ENCODE data around the gene EHBP1L1. TPM values are rescaled to one million over a fixed set of nuclear protein-coding genes. Genes with fewer than 3 reads are reported as not detected.

The EHBP1L1 gene
- total and polyA plus RNA-seq, 2 of the 13 experiments (the other 11 are each of a cell fraction or from before 2014, with no cell fraction given) = 8.3 to 10.6 TPM

DNA sequence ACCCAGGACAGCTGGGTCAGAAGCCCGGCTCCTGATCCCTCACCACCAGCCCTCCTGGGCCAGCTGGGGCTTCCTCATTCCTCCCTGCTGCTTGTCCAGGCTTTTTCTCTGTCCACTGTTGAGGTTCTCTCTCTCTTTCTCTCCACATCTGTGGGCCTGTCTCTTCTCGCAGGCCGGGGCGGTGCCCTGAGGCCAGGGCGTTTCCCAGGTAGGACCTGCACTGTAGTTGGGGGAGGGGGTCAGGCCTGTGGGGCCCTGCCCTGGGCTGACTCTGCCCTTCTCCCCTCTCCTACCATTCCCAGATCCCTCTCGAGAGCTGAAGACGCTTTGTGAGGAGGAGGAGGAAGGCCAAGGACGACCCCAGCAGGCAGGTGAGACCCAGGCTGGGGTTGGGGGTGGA lies 4.9 kb downstream of the EHBP1L1 start:
- Histone ChIP-seq H3K9ac (ENCODE audit: insufficient read depth, low read depth, low read length) (no peak overlapping the region), H2AFZ (ENCODE audit: low read length) (no peak overlapping the region), H3K27me3 (ENCODE audit: control insufficient read depth in 1 of 2, insufficient read depth in 2 of 2, low read length in 2 of 2) (no peaks in the 10 kb centered on the region), H3K36me3 (replicated peaks in 1 of 2; ENCODE audit: control insufficient read depth in 1 of 2, insufficient read depth in 2 of 2, low read length in 2 of 2) (0 out of 5 replicates have a peak, but pooled peaks cover 0 to 4% of the 10 kb centered on the region in 2 experiments), H3K4me1 (ENCODE audit: insufficient read depth, low read length) (peaks cover 42% of the 10 kb centered on the region), H3K4me3 (replicated peaks in 1 of 3; ENCODE audit: insufficient read depth in 1 of 3, low read depth in 2 of 3, low read length in 3 of 3) (no peak overlapping the region), H3K9me3 (ENCODE audit: low read length) (no peaks in the 10 kb centered on the region), H4K20me1 (ENCODE audit: insufficient read depth, low read length) (no peaks in the 10 kb centered on the region), H3K79me2 (ENCODE audit: insufficient read depth, low read length) (peaks cover 1% of the 10 kb centered on the region), H3K4me2 (ENCODE audit: low read depth, low read length) (no peak overlapping the region), H3K27ac (ENCODE audit: extremely low read length, insufficient read depth, low read length) (no peak overlapping the region)
- in situ Hi-C loops (cut with HindIII; ENCODE audit: extremely low pct_ligation_motif_present, low pct_unique_long_range_greater_than_20kb) = no loop called here
- ATAC-seq (no peak), DNase-seq (ENCODE audit: low spot score) (no peak), FAIRE-seq (no peak)
- intact Hi-C loops (cut with micrococcal nuclease; ENCODE audit: unreplicated experiment) = no loop called here
- BruUV-seq (replicated peaks) = no TSS peak
- CTCF ChIA-PET (ENCODE audit: low intra/inter-chr PET ratio, low total read pairs) = no interaction called here
- 100% methylated on average over 7 of the region's 8 CpGs for WGBS (ENCODE audit: low lambda C conversion rate)
- POLR2A ChIA-PET = interaction anchor here (0.6 kb wide), 1 partner anchor 24 kb away, joined by 3 read pairs; no protein-coding TSS in a partner anchor
- TF ChIP-seq ZNF235 (CRISPR knock-in tag; IDR thresholded peaks at IDR 0.05; ENCODE audit: borderline replicate concordance) (no peak), JARID2 (CRISPR knock-in tag; IDR thresholded peaks at IDR 0.05; ENCODE audit: insufficient replicate concordance) (no peak), KAT8 (CRISPR knock-in tag; IDR thresholded peaks at IDR 0.05) (no peak), SMAD1 (CRISPR knock-in tag; IDR thresholded peaks at IDR 0.05; ENCODE audit: borderline replicate concordance, low read depth) (no peak), HNRNPLL (IDR thresholded peaks at IDR 0.05; ENCODE audit: low read depth, low read length, poor library complexity, severe bottlenecking) (no peak), ZNF143 (CRISPR knock-in tag; IDR thresholded peaks at IDR 0.05) (no peak), ZNF703 (CRISPR knock-in tag; IDR thresholded peaks at IDR 0.05; ENCODE audit: borderline replicate concordance) (no peak), AKAP8 (CRISPR knock-in tag; IDR thresholded peaks at IDR 0.05) (no peak), MYPOP (CRISPR knock-in tag; IDR thresholded peaks at IDR 0.05) (no peak), RFX1 (IDR thresholded peaks at IDR 0.05) (no peak)
- TF ChIP-seq, protein P1, sequence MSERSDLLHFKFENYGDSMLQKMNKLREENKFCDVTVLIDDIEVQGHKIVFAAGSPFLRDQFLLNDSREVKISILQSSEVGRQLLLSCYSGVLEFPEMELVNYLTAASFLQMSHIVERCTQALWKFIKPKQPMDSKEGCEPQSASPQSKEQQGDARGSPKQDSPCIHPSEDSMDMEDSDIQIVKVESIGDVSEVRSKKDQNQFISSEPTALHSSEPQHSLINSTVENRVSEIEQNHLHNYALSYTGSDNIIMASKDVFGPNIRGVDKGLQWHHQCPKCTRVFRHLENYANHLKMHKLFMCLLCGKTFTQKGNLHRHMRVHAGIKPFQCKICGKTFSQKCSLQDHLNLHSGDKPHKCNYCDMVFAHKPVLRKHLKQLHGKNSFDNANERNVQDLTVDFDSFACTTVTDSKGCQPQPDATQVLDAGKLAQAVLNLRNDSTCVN (CRISPR knock-in tag; IDR thresholded peaks at IDR 0.05; ENCODE audit: borderline replicate concordance) = no peak
- TF ChIP-seq, protein P2, sequence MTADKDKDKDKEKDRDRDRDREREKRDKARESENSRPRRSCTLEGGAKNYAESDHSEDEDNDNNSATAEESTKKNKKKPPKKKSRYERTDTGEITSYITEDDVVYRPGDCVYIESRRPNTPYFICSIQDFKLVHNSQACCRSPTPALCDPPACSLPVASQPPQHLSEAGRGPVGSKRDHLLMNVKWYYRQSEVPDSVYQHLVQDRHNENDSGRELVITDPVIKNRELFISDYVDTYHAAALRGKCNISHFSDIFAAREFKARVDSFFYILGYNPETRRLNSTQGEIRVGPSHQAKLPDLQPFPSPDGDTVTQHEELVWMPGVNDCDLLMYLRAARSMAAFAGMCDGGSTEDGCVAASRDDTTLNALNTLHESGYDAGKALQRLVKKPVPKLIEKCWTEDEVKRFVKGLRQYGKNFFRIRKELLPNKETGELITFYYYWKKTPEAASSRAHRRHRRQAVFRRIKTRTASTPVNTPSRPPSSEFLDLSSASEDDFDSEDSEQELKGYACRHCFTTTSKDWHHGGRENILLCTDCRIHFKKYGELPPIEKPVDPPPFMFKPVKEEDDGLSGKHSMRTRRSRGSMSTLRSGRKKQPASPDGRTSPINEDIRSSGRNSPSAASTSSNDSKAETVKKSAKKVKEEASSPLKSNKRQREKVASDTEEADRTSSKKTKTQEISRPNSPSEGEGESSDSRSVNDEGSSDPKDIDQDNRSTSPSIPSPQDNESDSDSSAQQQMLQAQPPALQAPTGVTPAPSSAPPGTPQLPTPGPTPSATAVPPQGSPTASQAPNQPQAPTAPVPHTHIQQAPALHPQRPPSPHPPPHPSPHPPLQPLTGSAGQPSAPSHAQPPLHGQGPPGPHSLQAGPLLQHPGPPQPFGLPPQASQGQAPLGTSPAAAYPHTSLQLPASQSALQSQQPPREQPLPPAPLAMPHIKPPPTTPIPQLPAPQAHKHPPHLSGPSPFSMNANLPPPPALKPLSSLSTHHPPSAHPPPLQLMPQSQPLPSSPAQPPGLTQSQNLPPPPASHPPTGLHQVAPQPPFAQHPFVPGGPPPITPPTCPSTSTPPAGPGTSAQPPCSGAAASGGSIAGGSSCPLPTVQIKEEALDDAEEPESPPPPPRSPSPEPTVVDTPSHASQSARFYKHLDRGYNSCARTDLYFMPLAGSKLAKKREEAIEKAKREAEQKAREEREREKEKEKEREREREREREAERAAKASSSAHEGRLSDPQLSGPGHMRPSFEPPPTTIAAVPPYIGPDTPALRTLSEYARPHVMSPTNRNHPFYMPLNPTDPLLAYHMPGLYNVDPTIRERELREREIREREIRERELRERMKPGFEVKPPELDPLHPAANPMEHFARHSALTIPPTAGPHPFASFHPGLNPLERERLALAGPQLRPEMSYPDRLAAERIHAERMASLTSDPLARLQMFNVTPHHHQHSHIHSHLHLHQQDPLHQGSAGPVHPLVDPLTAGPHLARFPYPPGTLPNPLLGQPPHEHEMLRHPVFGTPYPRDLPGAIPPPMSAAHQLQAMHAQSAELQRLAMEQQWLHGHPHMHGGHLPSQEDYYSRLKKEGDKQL (CRISPR knock-in tag; IDR thresholded peaks at IDR 0.05; ENCODE audit: low read depth) = no peak
- TF ChIP-seq, protein P3, sequence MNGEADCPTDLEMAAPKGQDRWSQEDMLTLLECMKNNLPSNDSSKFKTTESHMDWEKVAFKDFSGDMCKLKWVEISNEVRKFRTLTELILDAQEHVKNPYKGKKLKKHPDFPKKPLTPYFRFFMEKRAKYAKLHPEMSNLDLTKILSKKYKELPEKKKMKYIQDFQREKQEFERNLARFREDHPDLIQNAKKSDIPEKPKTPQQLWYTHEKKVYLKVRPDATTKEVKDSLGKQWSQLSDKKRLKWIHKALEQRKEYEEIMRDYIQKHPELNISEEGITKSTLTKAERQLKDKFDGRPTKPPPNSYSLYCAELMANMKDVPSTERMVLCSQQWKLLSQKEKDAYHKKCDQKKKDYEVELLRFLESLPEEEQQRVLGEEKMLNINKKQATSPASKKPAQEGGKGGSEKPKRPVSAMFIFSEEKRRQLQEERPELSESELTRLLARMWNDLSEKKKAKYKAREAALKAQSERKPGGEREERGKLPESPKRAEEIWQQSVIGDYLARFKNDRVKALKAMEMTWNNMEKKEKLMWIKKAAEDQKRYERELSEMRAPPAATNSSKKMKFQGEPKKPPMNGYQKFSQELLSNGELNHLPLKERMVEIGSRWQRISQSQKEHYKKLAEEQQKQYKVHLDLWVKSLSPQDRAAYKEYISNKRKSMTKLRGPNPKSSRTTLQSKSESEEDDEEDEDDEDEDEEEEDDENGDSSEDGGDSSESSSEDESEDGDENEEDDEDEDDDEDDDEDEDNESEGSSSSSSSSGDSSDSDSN (CRISPR knock-in tag; IDR thresholded peaks at IDR 0.05) = no peak

All from HepG2 (cell line).